ENCODE results near the gene PLEKHA6.

- TF ChIP-seq CTCF (IDR thresholded peaks at IDR 0.05) (no peak), EP300 (IDR thresholded peaks at IDR 0.05) (no peak), POLR2AphosphoS5 (IDR thresholded peaks at IDR 0.05) (no peak), POLR2A (IDR thresholded peaks at IDR 0.05) (no peak)
Measured at GRCh38 chr1:204335533-204335932, 24.2 kb downstream of the PLEKHA6 start.
